IMR-90 (cell line): Measurements from ENCODE around the gene LTC4S. TPM values are rescaled to one million over a fixed set of nuclear protein-coding genes. Genes with fewer than 3 reads are reported as not detected.

ENCODE experiments used
- ATAC-seq: fragments of 200-7000 bp; cut with Tn5 transposase; 2 replicates; pipeline ENCODE4 v1.9.1; 2020; ENCODE audit warnings: low read depth, mild to moderate bottlenecking, moderate library complexity
- BruUV-seq: library from RNA; stranded (reverse); fragments of 400-500 nt; replicated peaks from 2 replicates; lab custom pipeline; 2021; lab: Mats Ljungman, UMichigan
- CTCF ChIA-PET: fragments of 300-600 bp; formaldehyde crosslinking; extraction: SDS; loops from one replicate; lab custom pipeline; 2021; ENCODE audit warnings: antibody characterized with exemption; lab: Yijun Ruan, JAX
- POLR2A ChIA-PET: fragments of 300-600 bp; sonication (Branson Sonifier 250); formaldehyde crosslinking; loops from one replicate; lab custom pipeline; 2022; ENCODE audit warnings: antibody characterized with exemption; ENCODE audit not compliant: unreplicated experiment; lab: Charles Lee
- DNase-seq: peaks from one replicate; pipeline ENCODE4 v3.0.0; 2013
- H2AFZ ChIP-seq: replicated peaks from 2 replicates; pipeline ENCODE3; 2013; ENCODE audit warnings: low read length, mild to moderate bottlenecking; ENCODE audit not compliant: poor library complexity
- H2AK5ac ChIP-seq: 2 replicates; pipeline ENCODE4 v1.6.1; 2013; ENCODE audit warnings: low read depth, low read length, inconsistent platforms
- H2AK9ac ChIP-seq: replicated peaks from 2 replicates; pipeline ENCODE3; 2013; ENCODE audit warnings: mild to moderate bottlenecking, low read depth, low read length, moderate library complexity; ENCODE audit not compliant: poor library complexity
- H2BK120ac ChIP-seq: 2 replicates; pipeline ENCODE4 v1.6.1; 2013; ENCODE audit warnings: low read depth, low read length, inconsistent platforms
- H2BK15ac ChIP-seq: 3 replicates; pipeline ENCODE4 v1.6.1; 2013; ENCODE audit warnings: low read depth, low read length, inconsistent platforms
- H2BK20ac ChIP-seq: 2 replicates; pipeline ENCODE4 v1.6.1; 2013; ENCODE audit warnings: low read depth, mild to moderate bottlenecking, inconsistent platforms, low read length, moderate library complexity
- H2BK5ac ChIP-seq: 2 replicates; pipeline ENCODE4 v1.6.1; 2013; ENCODE audit warnings: mild to moderate bottlenecking, low read depth, low read length, inconsistent platforms; ENCODE audit not compliant: poor library complexity, severe bottlenecking
- H3K14ac ChIP-seq: replicated peaks from 2 replicates; pipeline ENCODE4 v1.6.1; 2013; ENCODE audit warnings: low read depth, low read length, inconsistent platforms
- H3K18ac ChIP-seq: 2 replicates; pipeline ENCODE4 v1.6.1; 2013; ENCODE audit warnings: low read depth, low read length, control low read depth
- H3K23ac ChIP-seq: 2 replicates; pipeline ENCODE4 v1.6.1; 2013; ENCODE audit warnings: low read depth, low read length, inconsistent platforms
- H3K27ac ChIP-seq: 2 replicates; pipeline ENCODE4 v1.5.1; 2013; ENCODE audit warnings: mild to moderate bottlenecking, control low read depth, low read length; ENCODE audit not compliant: insufficient read depth
- H3K27me3 ChIP-seq: 2 replicates; pipeline ENCODE4 v1.6.1; 2013; ENCODE audit warnings: low read length; ENCODE audit not compliant: control insufficient read depth, insufficient read depth
- H3K36me3 ChIP-seq: 2 replicates; pipeline ENCODE4 v1.6.1; 2013; ENCODE audit warnings: low read length, mixed read lengths; ENCODE audit not compliant: control insufficient read depth, insufficient read depth
- H3K4ac ChIP-seq: 2 replicates; pipeline ENCODE4 v1.6.1; 2013; ENCODE audit warnings: low read depth, low read length, inconsistent platforms
- H3K4me1 ChIP-seq: 2 replicates; pipeline ENCODE4 v1.6.1; 2013; ENCODE audit warnings: low read length, mixed read lengths; ENCODE audit not compliant: control insufficient read depth, insufficient read depth
- H3K4me2 ChIP-seq: 2 replicates; pipeline ENCODE4 v1.6.1; 2013; ENCODE audit warnings: low read depth, mild to moderate bottlenecking, control low read depth, low read length, moderate library complexity
- H3K4me3 ChIP-seq: 2 replicates; pipeline ENCODE4 v1.5.1; 2013; ENCODE audit warnings: low read depth, mild to moderate bottlenecking, control low read depth, low read length, moderate library complexity; ENCODE audit not compliant: insufficient read depth
- H3K56ac ChIP-seq: 2 replicates; pipeline ENCODE4 v1.6.1; 2013; ENCODE audit warnings: low read length, inconsistent platforms; ENCODE audit not compliant: insufficient read depth; ENCODE audit errors: extremely low read depth
- H3K79me1 ChIP-seq, 2 experiments: 2 replicates each; pipeline ENCODE4 v1.6.1; 2013; ENCODE audit warnings: low read length in 2 of 2, inconsistent platforms in 1 of 2, low read depth in 1 of 2
- H3K9ac ChIP-seq: 2 replicates; pipeline ENCODE4 v1.6.1; 2013; ENCODE audit warnings: low read depth, low read length, control low read depth
- H3K9me1 ChIP-seq: 2 replicates; pipeline ENCODE4 v1.6.1; 2013; ENCODE audit warnings: low read length, inconsistent platforms; ENCODE audit not compliant: insufficient read depth
- H3K9me3 ChIP-seq: 2 replicates; pipeline ENCODE4 v1.6.1; 2013; ENCODE audit warnings: low read length; ENCODE audit not compliant: control insufficient read depth, insufficient read depth
- H4K20me1 ChIP-seq: 2 replicates; pipeline ENCODE4 v1.6.1; 2013; ENCODE audit warnings: low read length, inconsistent platforms; ENCODE audit not compliant: insufficient read depth
- H4K5ac ChIP-seq: 2 replicates; pipeline ENCODE4 v1.6.1; 2013; ENCODE audit warnings: mild to moderate bottlenecking, low read depth, low read length, control low read depth
- H4K8ac ChIP-seq, 2 experiments: 2 replicates each; pipeline ENCODE4 v1.6.1; 2013; ENCODE audit warnings: low read depth in 2 of 2, low read length in 2 of 2, control low read depth in 1 of 2, inconsistent platforms in 1 of 2
- H4K91ac ChIP-seq: 2 replicates; pipeline ENCODE4 v1.6.1; 2013; ENCODE audit warnings: low read depth, low read length, inconsistent platforms; ENCODE audit not compliant: insufficient read depth
- MAZ ChIP-seq: IDR thresholded peaks from 2 replicates; pipeline ENCODE4 v1.6.1; 2012; ENCODE audit warnings: low read depth, mild to moderate bottlenecking, low read length, improper control_type of control experiment, moderate library complexity, borderline replicate concordance
- MXI1 ChIP-seq: IDR thresholded peaks from 2 replicates; pipeline ENCODE4 v1.6.1; 2012; ENCODE audit warnings: low read depth, mild to moderate bottlenecking, low read length, moderate library complexity, borderline replicate concordance
- RAD21 ChIP-seq: IDR thresholded peaks from 2 replicates; pipeline ENCODE4 v1.6.1; 2012; ENCODE audit warnings: low read length, improper control_type of control experiment
- SMC3 ChIP-seq: fragments of 150-350 bp; IDR thresholded peaks from 2 replicates; pipeline ENCODE4 v1.6.1; 2016; ENCODE audit warnings: low read depth, mild to moderate bottlenecking, antibody characterized with exemption, low read length, moderate library complexity
- WGBS, 2 experiments: methylation state at CpG; one replicate each; pipeline versions ENCODE4 v1.1.5 to v1.1.7; 2013; ENCODE audit warnings: missing lambda C conversion rate in 2 of 2; ENCODE audit not compliant: insufficient read length in 1 of 2; ENCODE audit errors: extremely low coverage in 2 of 2; 5-methylcytosine and 5-hydroxymethylcytosine counted together
- dilution Hi-C: fragments of 300-500 bp; cut with HindIII; formaldehyde crosslinking; loops from one replicate; pipeline ENCODE4 v1.14.3; 2018; ENCODE audit warnings: low sequenced_read_pairs; ENCODE audit not compliant: unreplicated experiment
- in situ Hi-C: fragments of 300-500 bp; cut with MboI; formaldehyde crosslinking; loops from 3 replicates; pipeline ENCODE4 v1.14.3; 2019; ENCODE audit warnings: low sequenced_read_pairs, inconsistent platforms, mixed read lengths
- intact Hi-C: fragments of 100-400 bp; cut with micrococcal nuclease; formaldehyde crosslinking; loops from 2 replicates; pipeline ENCODE4 v1.10.0; 2022
- polyA plus RNA-seq, 3 experiments: library from polyadenylated mRNA; depleted of rRNA; stranded (reverse); fragments of >200 nt; gene quantifications; 2 replicates each; pipeline ENCODE4 v1.2.3, GENCODE V29; 2012; ENCODE audit warnings: low replicate concordance in 1 of 3
- total RNA-seq: library from RNA; depleted of rRNA; stranded (reverse); fragments of >200 nt; gene quantifications from 2 replicates; pipeline ENCODE4 v1.2.3, GENCODE V29; 2012
- TF ChIP-seq, protein P1 (sequence below): conservative IDR thresholded peaks from 2 replicates; pipeline ENCODE4 v1.5.1; 2012; ENCODE audit warnings: mild to moderate bottlenecking, low read depth, low read length, improper control_type of control experiment
- TF ChIP-seq, protein P2 (sequence below): fragments of 150-350 bp; IDR thresholded peaks from 2 replicates; pipeline ENCODE4 v1.6.1; 2016; ENCODE audit warnings: low read depth, mild to moderate bottlenecking, low read length, moderate library complexity, borderline replicate concordance
- TF ChIP-seq, protein P3 (sequence below): fragments of 150-350 bp; IDR thresholded peaks from 2 replicates; pipeline ENCODE4 v1.6.1; 2017; ENCODE audit warnings: mild to moderate bottlenecking, antibody characterized with exemption, low read length, low read depth

The LTC4S gene
- total and polyA plus RNA-seq, 2 of the 4 experiments (the other 2 are of a cell fraction) = 0.72 TPM; not detected in 1

DNA sequence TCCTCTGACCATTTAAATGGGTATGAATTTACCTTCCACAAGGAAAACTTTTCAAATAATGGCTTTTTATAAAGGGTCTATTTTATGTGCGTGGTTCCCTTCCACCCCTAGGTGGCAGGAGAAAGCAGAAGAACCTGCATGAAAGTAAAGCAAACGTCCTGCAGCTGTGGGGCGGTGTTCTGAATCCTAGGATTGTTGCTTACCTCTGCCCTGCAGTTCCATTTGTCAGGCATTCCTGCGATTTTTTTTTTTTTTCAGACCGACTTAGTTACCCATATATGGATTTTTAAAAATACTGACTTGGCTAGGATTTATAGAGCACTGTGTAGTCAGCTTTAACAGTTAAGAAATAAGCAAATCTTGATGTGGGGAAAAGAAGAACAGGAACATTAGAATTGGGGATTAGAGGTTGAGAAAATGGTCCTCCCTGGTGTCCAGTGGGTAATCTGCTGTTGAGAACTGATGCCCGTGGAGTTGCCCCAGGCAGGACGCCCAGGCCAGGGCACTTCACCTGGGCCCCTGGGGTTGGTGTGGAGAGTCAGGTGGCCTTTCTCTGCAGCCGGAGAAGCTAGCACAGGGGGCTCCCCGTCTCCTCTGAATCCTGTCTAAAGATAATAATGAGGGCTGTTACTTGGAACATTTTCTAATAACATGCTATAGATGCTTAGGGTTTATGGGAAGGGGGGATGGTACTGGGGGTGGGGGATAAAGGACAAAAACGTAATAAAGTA, 30.4 kb upstream of the LTC4S start:
- intact Hi-C loops = loop anchor here (1.0 to 2.0 kb wide), 2 partner anchors 31 to 33 kb away; partner anchors contain the start of gene MAML1
- peak; percentile 91 for DNase-seq

More for the DNA sequence above, 30.4 kb upstream of the LTC4S start:
- Histone ChIP-seq H4K8ac (peak overlapping the region; percentile 49 to 66), H3K79me1 (peaks cover 40 to 76% of the 10 kb centered on the region in 2 experiments), H2AK9ac (peak overlapping the region; percentile 63), H2BK20ac (peak overlapping the region; percentile 29; the same call in 1 of the 2 replicates), H2AFZ (no peak overlapping the region), H2BK15ac (peak overlapping the region; percentile 36; the same call in 1 of the 3 replicates), H3K4me2 (peak overlapping the region; percentile 17; the same call in 1 of the 2 replicates), H3K9ac (peak overlapping the region; percentile 60), H3K4me1 (peaks cover 39% of the 10 kb centered on the region), H3K14ac (peak overlapping the region; percentile 86), H2BK120ac (peak overlapping the region; percentile 78), H3K4ac (peak overlapping the region; percentile 91), H3K4me3 (no peak overlapping the region), H4K91ac (peak overlapping the region; percentile 70), H3K36me3 (peaks cover 19% of the 10 kb centered on the region), H3K18ac (no peak overlapping the region), H3K27me3 (no peaks in the 10 kb centered on the region), H3K23ac (peak overlapping the region; percentile 96; the same call in 1 of the 2 replicates), H2BK5ac (peak overlapping the region; percentile 57), H4K20me1 (peaks cover 53% of the 10 kb centered on the region), H3K9me3 (no peaks in the 10 kb centered on the region), H3K9me1 (peaks cover 35% of the 10 kb centered on the region), H2AK5ac (peak overlapping the region; percentile 98), H4K5ac (no peak overlapping the region; the same call in 1 of the 2 replicates), H3K27ac (peak overlapping the region; percentile 90), H3K56ac (peak overlapping the region; percentile 51; the same call in 1 of the 2 replicates)
- ATAC-seq = peak; percentile 77
- CTCF ChIA-PET = interaction anchor here (0.6 to 1.6 kb wide), 9 partner anchors 8 to 1411 kb away, joined by 3 to 6 read pairs (median 4); partner anchors contain the start of gene MAML1
- POLR2A ChIA-PET = no interaction called here
- TF ChIP-seq, protein P1, sequence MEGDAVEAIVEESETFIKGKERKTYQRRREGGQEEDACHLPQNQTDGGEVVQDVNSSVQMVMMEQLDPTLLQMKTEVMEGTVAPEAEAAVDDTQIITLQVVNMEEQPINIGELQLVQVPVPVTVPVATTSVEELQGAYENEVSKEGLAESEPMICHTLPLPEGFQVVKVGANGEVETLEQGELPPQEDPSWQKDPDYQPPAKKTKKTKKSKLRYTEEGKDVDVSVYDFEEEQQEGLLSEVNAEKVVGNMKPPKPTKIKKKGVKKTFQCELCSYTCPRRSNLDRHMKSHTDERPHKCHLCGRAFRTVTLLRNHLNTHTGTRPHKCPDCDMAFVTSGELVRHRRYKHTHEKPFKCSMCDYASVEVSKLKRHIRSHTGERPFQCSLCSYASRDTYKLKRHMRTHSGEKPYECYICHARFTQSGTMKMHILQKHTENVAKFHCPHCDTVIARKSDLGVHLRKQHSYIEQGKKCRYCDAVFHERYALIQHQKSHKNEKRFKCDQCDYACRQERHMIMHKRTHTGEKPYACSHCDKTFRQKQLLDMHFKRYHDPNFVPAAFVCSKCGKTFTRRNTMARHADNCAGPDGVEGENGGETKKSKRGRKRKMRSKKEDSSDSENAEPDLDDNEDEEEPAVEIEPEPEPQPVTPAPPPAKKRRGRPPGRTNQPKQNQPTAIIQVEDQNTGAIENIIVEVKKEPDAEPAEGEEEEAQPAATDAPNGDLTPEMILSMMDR = peak; percentile 93
- TF ChIP-seq MXI1 = no peak
- TF ChIP-seq, protein P2, sequence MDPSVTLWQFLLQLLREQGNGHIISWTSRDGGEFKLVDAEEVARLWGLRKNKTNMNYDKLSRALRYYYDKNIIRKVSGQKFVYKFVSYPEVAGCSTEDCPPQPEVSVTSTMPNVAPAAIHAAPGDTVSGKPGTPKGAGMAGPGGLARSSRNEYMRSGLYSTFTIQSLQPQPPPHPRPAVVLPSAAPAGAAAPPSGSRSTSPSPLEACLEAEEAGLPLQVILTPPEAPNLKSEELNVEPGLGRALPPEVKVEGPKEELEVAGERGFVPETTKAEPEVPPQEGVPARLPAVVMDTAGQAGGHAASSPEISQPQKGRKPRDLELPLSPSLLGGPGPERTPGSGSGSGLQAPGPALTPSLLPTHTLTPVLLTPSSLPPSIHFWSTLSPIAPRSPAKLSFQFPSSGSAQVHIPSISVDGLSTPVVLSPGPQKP = no peak
- TF ChIP-seq, protein P3, sequence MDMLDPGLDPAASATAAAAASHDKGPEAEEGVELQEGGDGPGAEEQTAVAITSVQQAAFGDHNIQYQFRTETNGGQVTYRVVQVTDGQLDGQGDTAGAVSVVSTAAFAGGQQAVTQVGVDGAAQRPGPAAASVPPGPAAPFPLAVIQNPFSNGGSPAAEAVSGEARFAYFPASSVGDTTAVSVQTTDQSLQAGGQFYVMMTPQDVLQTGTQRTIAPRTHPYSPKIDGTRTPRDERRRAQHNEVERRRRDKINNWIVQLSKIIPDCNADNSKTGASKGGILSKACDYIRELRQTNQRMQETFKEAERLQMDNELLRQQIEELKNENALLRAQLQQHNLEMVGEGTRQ = no peak
- TF ChIP-seq RAD21 = peak; percentile 72
- TF ChIP-seq SMC3 = peak; percentile 49; the same call in 1 of the 2 replicates
- TF ChIP-seq MAZ = peak; percentile 16; the same call in 1 of the 2 replicates
- dilution Hi-C loops = no loop called here
- BruUV-seq = no TSS peak
- 0% methylated on average over 1 of the region's 10 CpGs; no CpG with 5 or more reads in 1 of the 2 experiments for WGBS, 2 experiments
- in situ Hi-C loops = no loop called here
